SK-N-SH treated with all-trans-retinoic acid at 6 μM for 48 hours (cell line): Measurements from ENCODE around the gene TMEM131.

Experiments used
- ATAC-seq: fragments of 200-7000 bp; cut with Tn5 transposase; 3 replicates; pipeline ENCODE4 v1.9.1; 2020; ENCODE audit warnings: mild to moderate bottlenecking, moderate library complexity
- ARNTL ChIP-seq: fragments of 450-650 bp; formaldehyde crosslinking; IDR thresholded peaks from 2 replicates; pipeline ENCODE4 v1.5.0; 2020; ENCODE audit warnings: low read depth, mild to moderate bottlenecking, moderate library complexity, borderline replicate concordance
- BACH2 ChIP-seq: fragments of 250-450 bp; sonication (Bioruptor Pico); IDR thresholded peaks from 2 replicates; pipeline ENCODE4 v1.9.0; 2021; ENCODE audit warnings: mild to moderate bottlenecking, borderline replicate concordance
- CREB5 ChIP-seq: fragments of 250-450 bp; sonication (Bioruptor Pico); IDR thresholded peaks from 2 replicates; pipeline ENCODE4 v1.5.1; 2020; ENCODE audit warnings: low read depth, mild to moderate bottlenecking, moderate library complexity
- CSDC2 ChIP-seq: fragments of 250-450 bp; sonication (Bioruptor Pico); IDR thresholded peaks from 2 replicates; pipeline ENCODE4 v1.5.0; 2020; ENCODE audit warnings: mild to moderate bottlenecking, moderate library complexity
- CSRNP3 ChIP-seq: fragments of 250-450 bp; sonication (Bioruptor Pico); IDR thresholded peaks from 2 replicates; pipeline ENCODE4 v1.5.1; 2021; ENCODE audit warnings: mild to moderate bottlenecking, moderate library complexity
- ESRRG ChIP-seq: fragments of 250-450 bp; sonication (Bioruptor Pico); IDR thresholded peaks from 2 replicates; pipeline ENCODE4 v1.6.1; 2021; ENCODE audit warnings: mild to moderate bottlenecking
- GLIS3 ChIP-seq: fragments of 250-450 bp; sonication (Bioruptor Pico); IDR thresholded peaks from 2 replicates; pipeline ENCODE4 v1.5.0; 2020; ENCODE audit warnings: mild to moderate bottlenecking, moderate library complexity
- ISL1 ChIP-seq: fragments of 250-450 bp; sonication (Bioruptor Pico); IDR thresholded peaks from 2 replicates; pipeline ENCODE4 v2.1.2; 2022; ENCODE audit warnings: mild to moderate bottlenecking, moderate library complexity
- OSR1 ChIP-seq: fragments of 250-450 bp; sonication (Bioruptor Pico); IDR thresholded peaks from 2 replicates; pipeline ENCODE4 v1.8.0; 2022; ENCODE audit warnings: moderate library complexity, mild to moderate bottlenecking, inconsistent platforms
- POU6F1 ChIP-seq: fragments of 250-450 bp; sonication (Bioruptor Pico); IDR thresholded peaks from 2 replicates; pipeline ENCODE4 v1.8.0; 2021; ENCODE audit warnings: low read depth, mild to moderate bottlenecking, moderate library complexity, borderline replicate concordance
- PPARA ChIP-seq: fragments of 250-450 bp; sonication (Bioruptor Pico); IDR thresholded peaks from 2 replicates; pipeline ENCODE4 v1.5.0; 2020; ENCODE audit warnings: mild to moderate bottlenecking, borderline replicate concordance
- RARB ChIP-seq: fragments of 250-450 bp; sonication (Bioruptor Pico); IDR thresholded peaks from 2 replicates; pipeline ENCODE4 v1.8.0; 2021; ENCODE audit warnings: mild to moderate bottlenecking, moderate library complexity
- SNAI2 ChIP-seq: fragments of 250-450 bp; sonication (Bioruptor Pico); IDR thresholded peaks from 2 replicates; pipeline ENCODE4 v1.5.0; 2020; ENCODE audit warnings: mild to moderate bottlenecking, moderate library complexity
- TCF4 ChIP-seq: fragments of 250-450 bp; sonication (Bioruptor Pico); IDR thresholded peaks from 2 replicates; pipeline ENCODE4 v1.8.0; 2021; ENCODE audit warnings: mild to moderate bottlenecking, moderate library complexity, borderline replicate concordance
- TOX ChIP-seq: fragments of 250-450 bp; sonication (Bioruptor Pico); IDR thresholded peaks from 2 replicates; pipeline ENCODE4 v1.8.0; 2021; ENCODE audit warnings: mild to moderate bottlenecking, moderate library complexity, borderline replicate concordance
- TSHZ2 ChIP-seq: fragments of 250-450 bp; sonication (Bioruptor Pico); IDR thresholded peaks from 2 replicates; pipeline ENCODE4 v1.5.0; 2020; ENCODE audit warnings: mild to moderate bottlenecking, moderate library complexity
- ZC3H10 ChIP-seq: fragments of 250-450 bp; sonication (Bioruptor Pico); IDR thresholded peaks from 2 replicates; pipeline ENCODE4 v1.5.1; 2021; ENCODE audit warnings: mild to moderate bottlenecking, moderate library complexity
- ZFP3 ChIP-seq: fragments of 250-450 bp; sonication (Bioruptor Pico); IDR thresholded peaks from 2 replicates; pipeline ENCODE4 v1.5.0; 2020; ENCODE audit warnings: mild to moderate bottlenecking, moderate library complexity
- ZFP30 ChIP-seq: fragments of 450-650 bp; formaldehyde crosslinking; IDR thresholded peaks from 2 replicates; pipeline ENCODE4 v1.5.0; 2022; ENCODE audit warnings: mild to moderate bottlenecking, moderate library complexity
- ZNF70 ChIP-seq: fragments of 450-650 bp; formaldehyde crosslinking; IDR thresholded peaks from 2 replicates; pipeline ENCODE4 v1.5.0; 2020; ENCODE audit warnings: mild to moderate bottlenecking, moderate library complexity
- ZNF8 ChIP-seq: fragments of 450-650 bp; formaldehyde crosslinking; IDR thresholded peaks from 2 replicates; pipeline ENCODE4 v1.5.0; 2020; ENCODE audit warnings: mild to moderate bottlenecking, moderate library complexity

TMEM131 gene

GRCh38 chr2:98008415-98008814 lies 12.7 kb upstream of the TMEM131 start (continued):
- TF ChIP-seq ZNF8 (CRISPR knock-in tag) (no peak), SNAI2 (CRISPR knock-in tag) (no peak), POU6F1 (CRISPR knock-in tag) (no peak)

GRCh38 chr2:98006378-98006777 lies 10.6 kb upstream of the TMEM131 start:
- no peak for ATAC-seq
- TF ChIP-seq ZNF8 (CRISPR knock-in tag) (no peak), RARB (CRISPR knock-in tag) (no peak), ARNTL (CRISPR knock-in tag) (no peak)

GRCh38 chr2:98004613-98005012 lies 8.9 kb upstream of the TMEM131 start:
- TF ChIP-seq TOX (CRISPR knock-in tag) (no peak), BACH2 (CRISPR knock-in tag) (no peak), TSHZ2 (no peak), ZC3H10 (CRISPR knock-in tag) (no peak), PPARA (CRISPR knock-in tag) (no peak), ZNF8 (CRISPR knock-in tag) (no peak), CSRNP3 (no peak), ZNF70 (no peak), OSR1 (CRISPR knock-in tag) (no peak), ISL1 (CRISPR knock-in tag) (no peak), CSDC2 (no peak), SNAI2 (CRISPR knock-in tag) (no peak), CREB5 (CRISPR knock-in tag) (no peak), ZFP3 (CRISPR knock-in tag) (no peak), TCF4 (CRISPR knock-in tag) (no peak), RARB (CRISPR knock-in tag) (no peak)
- no peak for ATAC-seq

GRCh38 chr2:98004047-98004446 lies 8.3 kb upstream of the TMEM131 start:
- ATAC-seq = no peak
- TF ChIP-seq CREB5 (CRISPR knock-in tag) = no peak
- no peak for TF ChIP-seq ZNF8 (CRISPR knock-in tag)
- TF ChIP-seq ARNTL (CRISPR knock-in tag) = no peak
- no peak for TF ChIP-seq CSRNP3
- TF ChIP-seq GLIS3 (CRISPR knock-in tag) = no peak
- TF ChIP-seq RARB (CRISPR knock-in tag) = no peak
- no peak for TF ChIP-seq ZFP3 (CRISPR knock-in tag)
- no peak for TF ChIP-seq TOX (CRISPR knock-in tag)
- no peak for TF ChIP-seq BACH2 (CRISPR knock-in tag)
- no peak for TF ChIP-seq TSHZ2
- TF ChIP-seq SNAI2 (CRISPR knock-in tag) = no peak
- no peak for TF ChIP-seq TCF4 (CRISPR knock-in tag)
- no peak for TF ChIP-seq CSDC2
- no peak for TF ChIP-seq ESRRG (CRISPR knock-in tag)
- no peak for TF ChIP-seq PPARA (CRISPR knock-in tag)
- no peak for TF ChIP-seq ZFP30
